Coronary artery (tissue), 2 donors: Measurements from ENCODE around the gene CR1L.

ENCODE experiments used
- DNase-seq: peaks from one replicate; pipeline ENCODE4 v3.0.0-alpha.2; 2017; ENCODE audit warnings: low spot score
- H3K27ac ChIP-seq, 2 donors: fragments of 200-600 bp; sonication (generic); one replicate each; pipeline ENCODE4 v1.5.1; 2016 to 2019
- H3K4me3 ChIP-seq: fragments of 200-600 bp; sonication (generic); 2 replicates; pipeline ENCODE4 v1.5.1; 2016; ENCODE audit warnings: mild to moderate bottlenecking, moderate library complexity
- CTCF ChIP-seq: fragments of 200-600 bp; sonication (generic); IDR thresholded peaks from one replicate; pipeline ENCODE4 v1.5.1; 2019; ENCODE audit warnings: antibody characterized with exemption

CR1L gene

GRCh38 chr1:207754011-207754410 lies 109.1 kb downstream of the CR1L start:
- no peak for DNase-seq
- no peak for TF ChIP-seq CTCF
- no peak overlapping the region for H3K4me3 ChIP-seq
- no peak overlapping the region for H3K27ac ChIP-seq

- no peak for TF ChIP-seq CTCF
- DNase-seq, result no peak
- Histone ChIP-seq H3K4me3 (no peak overlapping the region), H3K27ac (no peak overlapping the region)
These were observed 110.2 kb downstream of the CR1L start for GRCh38 chr1:207754974-207755700.

- no peak overlapping the region for H3K4me3 ChIP-seq
- no peak for TF ChIP-seq CTCF
- no peak for DNase-seq
- H3K27ac ChIP-seq, result no peak overlapping the region
These were observed 111.1 kb downstream of the CR1L start for GRCh38 chr1:207755846-207756693.

- DNase-seq, result no peak
- H3K27ac ChIP-seq, result no peak overlapping the region
- no peak overlapping the region for H3K4me3 ChIP-seq
- TF ChIP-seq CTCF, result no peak
These were observed 117.7 kb downstream of the CR1L start for GRCh38 chr1:207762622-207763021.

- no peak for DNase-seq
- no peak for TF ChIP-seq CTCF
- no peak overlapping the region for H3K4me3 ChIP-seq
- H3K27ac ChIP-seq, result no peak overlapping the region
These were observed 118.2 kb downstream of the CR1L start for GRCh38 chr1:207763091-207763490.

- no peak for TF ChIP-seq CTCF
- Histone ChIP-seq H3K4me3 (no peak overlapping the region), H3K27ac (no peak overlapping the region)
- no peak for DNase-seq
These were observed 119.0 kb downstream of the CR1L start for GRCh38 chr1:207763972-207764371.
